Uterus (tissue), 4 donors: ENCODE measurements around the gene TUG1. TPM values are rescaled to one million over a fixed set of nuclear protein-coding genes. Genes with fewer than 3 reads are reported as not detected.

Experiments
- DNase-seq, 2 donors: peaks; one replicate each; pipeline ENCODE4 v3.0.0-alpha.2; 2019 to 2020
- H3K27ac ChIP-seq, 2 donors: fragments of 200-600 bp; sonication (generic); 1 replicate in 1 of 2; 2 replicates in 1 of 2; pipeline ENCODE4 v1.5.1; 2016 to 2018
- H3K27me3 ChIP-seq, 2 donors: fragments of 200-600 bp; sonication (generic); one replicate each; pipeline ENCODE4 v1.5.1; 2018 to 2019; ENCODE audit warnings: control low read depth in 1 of 2
- H3K36me3 ChIP-seq, 2 donors: fragments of 200-600 bp; sonication (generic); one replicate each; pipeline ENCODE4 v1.5.1; 2019; ENCODE audit warnings: control low read depth in 1 of 2
- H3K4me1 ChIP-seq, 2 donors: fragments of 200-600 bp; sonication (generic); one replicate each; pipeline ENCODE4 v1.5.1; 2018 to 2019; ENCODE audit warnings: control low read depth in 1 of 2
- H3K4me3 ChIP-seq, 2 donors: fragments of 200-600 bp; sonication (generic); 1 replicate in 1 of 2; 2 replicates in 1 of 2; pipeline ENCODE4 v1.5.1; 2018 to 2019; ENCODE audit warnings: mild to moderate bottlenecking in 1 of 2
- H3K9me3 ChIP-seq, 2 donors: fragments of 200-600 bp; sonication (generic); one replicate each; pipeline ENCODE4 v1.5.1; 2019; ENCODE audit warnings: control low read depth in 1 of 2
- CTCF ChIP-seq, 4 experiments: fragments of 200-600 bp in 2 of 4; fragments of 450-650 bp in 2 of 4; sonication (generic) in 2 of 4; IDR thresholded peaks; one replicate each; pipeline ENCODE4 v1.5.1; 2016 to 2019; ENCODE audit warnings: antibody characterized with exemption in 4 of 4, mild to moderate bottlenecking in 2 of 4, moderate library complexity in 1 of 4
- POLR2A ChIP-seq, 2 donors: fragments of 450-650 bp; IDR thresholded peaks; one replicate each; pipeline ENCODE4 v1.6.1; 2016; ENCODE audit warnings: antibody characterized with exemption in 2 of 2, mild to moderate bottlenecking in 1 of 2, moderate library complexity in 1 of 2
- intact Hi-C: fragments of 100-400 bp; cut with DNase I; formaldehyde crosslinking; loops from one replicate; pipeline ENCODE4 v1.15.1; 2023; ENCODE audit warnings: low total_unique reads
- total RNA-seq, 4 donors: library from RNA; depleted of rRNA in 3 of 4; stranded (reverse); fragments of >200 nt in 3 of 4; gene quantifications; one replicate each; pipeline versions ENCODE4 v1.1.0 to v1.2.4, GENCODE V29; 2014 to 2023
- donor health status: DM: yes; HTN: yes; CAD: no.

Gene TUG1
- total RNA-seq, 4 donors from 2014 or later, result 61.2 to 130 (median 116) TPM

GRCh38 chr22:30930228-30930627 is 38.8 kb upstream of the TUG1 start:
- no peak for TF ChIP-seq POLR2A (IDR thresholded peaks at IDR 0.05)
- TF ChIP-seq CTCF (IDR thresholded peaks at IDR 0.05), result no peak
- intact Hi-C loops, result no loop called here
- Histone ChIP-seq H3K27me3 (no peaks in the 10 kb centered on the region), H3K4me1 (no peaks in the 10 kb centered on the region), H3K27ac (no peak overlapping the region), H3K36me3 (no peaks in the 10 kb centered on the region), H3K9me3 (no peaks in the 10 kb centered on the region), H3K4me3 (no peak overlapping the region)
- DNase-seq, result no peak

- Histone ChIP-seq H3K4me3 (no peak overlapping the region), H3K27me3 (no peaks in the 10 kb centered on the region), H3K9me3 (no peaks in the 10 kb centered on the region), H3K27ac (no peak overlapping the region), H3K4me1 (no peaks in the 10 kb centered on the region), H3K36me3 (no peaks in the 10 kb centered on the region)
- DNase-seq, result no peak
- intact Hi-C loops, result no loop called here
- TF ChIP-seq CTCF (IDR thresholded peaks at IDR 0.05) (no peak), POLR2A (IDR thresholded peaks at IDR 0.05) (no peak)
These were observed 37.3 kb upstream of the TUG1 start for GRCh38 chr22:30931541-30932300.

- Histone ChIP-seq H3K27ac (no peak overlapping the region), H3K27me3 (no peaks in the 10 kb centered on the region), H3K4me3 (no peak overlapping the region), H3K36me3 (no peaks in the 10 kb centered on the region), H3K4me1 (no peaks in the 10 kb centered on the region), H3K9me3 (no peaks in the 10 kb centered on the region)
- intact Hi-C loops, result no loop called here
- no peak for TF ChIP-seq CTCF (IDR thresholded peaks at IDR 0.05)
- TF ChIP-seq POLR2A (IDR thresholded peaks at IDR 0.05), result no peak
- no peak for DNase-seq
These were observed 36.4 kb upstream of the TUG1 start for GRCh38 chr22:30932661-30933060.

- no peaks in the 10 kb centered on the region for H3K27me3 ChIP-seq
- no peaks in the 10 kb centered on the region for H3K36me3 ChIP-seq
- no peak overlapping the region for H3K27ac ChIP-seq
- no peak overlapping the region for H3K4me3 ChIP-seq
- TF ChIP-seq POLR2A (IDR thresholded peaks at IDR 0.05) (no peak), CTCF (IDR thresholded peaks at IDR 0.05) (no peak)
- intact Hi-C loops, result no loop called here
- H3K4me1 ChIP-seq, result no peaks in the 10 kb centered on the region
- DNase-seq, result no peak
- H3K9me3 ChIP-seq, result no peaks in the 10 kb centered on the region
These were observed 35.6 kb upstream of the TUG1 start for GRCh38 chr22:30933457-30933856.

GRCh38 chr22:30934053-30934452 is 35.0 kb upstream of the TUG1 start:
- Histone ChIP-seq H3K9me3 (no peaks in the 10 kb centered on the region), H3K27me3 (no peaks in the 10 kb centered on the region), H3K36me3 (no peaks in the 10 kb centered on the region), H3K27ac (no peak overlapping the region), H3K4me1 (no peaks in the 10 kb centered on the region), H3K4me3 (no peak overlapping the region)
- TF ChIP-seq POLR2A (IDR thresholded peaks at IDR 0.05) (no peak), CTCF (IDR thresholded peaks at IDR 0.05) (no peak)
- no peak for DNase-seq
- intact Hi-C loops, result no loop called here
